ENCODE measurements around the gene RPSA. TPM values are rescaled to one million over a fixed set of nuclear protein-coding genes. Genes with fewer than 3 reads are reported as not detected.

The RPSA gene
- total RNA-seq, 1 experiment from 2014 or later: 2,455 TPM

DNA sequence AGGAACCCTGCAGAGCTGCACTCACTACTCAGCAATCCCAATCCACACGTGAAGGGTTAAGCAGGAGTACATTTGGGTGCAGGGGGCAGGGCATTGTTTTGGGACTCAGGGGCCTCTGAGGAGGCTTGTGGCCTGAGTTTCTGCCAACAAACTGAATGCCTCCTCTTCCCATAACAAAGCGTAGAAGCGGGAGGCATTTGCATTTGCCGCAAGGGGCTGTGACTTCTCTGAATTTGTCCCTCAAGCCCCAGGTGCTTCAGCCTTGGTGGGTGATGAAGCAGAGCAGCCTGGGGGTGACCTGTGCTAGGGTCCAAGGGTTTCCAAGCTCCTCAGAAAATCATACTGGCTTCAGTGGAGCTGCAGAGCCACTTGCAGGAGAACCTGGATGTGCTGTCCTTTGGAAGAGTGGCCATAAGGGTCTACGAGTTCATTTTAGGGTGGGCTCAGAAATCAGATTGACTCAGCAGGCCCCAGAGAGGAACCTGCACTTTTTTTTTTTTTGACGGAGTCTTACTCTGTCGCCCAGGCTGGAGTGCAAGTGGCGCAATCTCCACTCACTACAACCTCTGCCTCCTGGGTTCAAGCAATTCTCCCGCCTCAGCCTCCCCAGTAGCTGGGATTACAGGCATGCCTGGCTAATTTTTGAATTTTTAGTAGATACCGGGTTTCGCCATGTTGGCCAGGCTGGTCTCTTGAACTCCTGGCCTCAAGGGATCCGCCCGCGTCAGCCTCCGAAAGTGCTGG is 1.4 kb upstream of the RPSA start (continued):
- TF ChIP-seq, protein P1, sequence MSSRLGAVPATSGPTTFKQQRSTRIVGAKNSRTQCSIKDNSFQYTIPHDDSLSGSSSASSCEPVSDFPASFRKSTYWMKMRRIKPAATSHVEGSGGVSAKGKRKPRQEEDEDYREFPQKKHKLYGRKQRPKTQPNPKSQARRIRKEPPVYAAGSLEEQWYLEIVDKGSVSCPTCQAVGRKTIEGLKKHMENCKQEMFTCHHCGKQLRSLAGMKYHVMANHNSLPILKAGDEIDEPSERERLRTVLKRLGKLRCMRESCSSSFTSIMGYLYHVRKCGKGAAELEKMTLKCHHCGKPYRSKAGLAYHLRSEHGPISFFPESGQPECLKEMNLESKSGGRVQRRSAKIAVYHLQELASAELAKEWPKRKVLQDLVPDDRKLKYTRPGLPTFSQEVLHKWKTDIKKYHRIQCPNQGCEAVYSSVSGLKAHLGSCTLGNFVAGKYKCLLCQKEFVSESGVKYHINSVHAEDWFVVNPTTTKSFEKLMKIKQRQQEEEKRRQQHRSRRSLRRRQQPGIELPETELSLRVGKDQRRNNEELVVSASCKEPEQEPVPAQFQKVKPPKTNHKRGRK (CRISPR knock-in tag; IDR thresholded peaks at IDR 0.05; ENCODE audit: borderline replicate concordance): no peak
- TF ChIP-seq, protein P2, sequence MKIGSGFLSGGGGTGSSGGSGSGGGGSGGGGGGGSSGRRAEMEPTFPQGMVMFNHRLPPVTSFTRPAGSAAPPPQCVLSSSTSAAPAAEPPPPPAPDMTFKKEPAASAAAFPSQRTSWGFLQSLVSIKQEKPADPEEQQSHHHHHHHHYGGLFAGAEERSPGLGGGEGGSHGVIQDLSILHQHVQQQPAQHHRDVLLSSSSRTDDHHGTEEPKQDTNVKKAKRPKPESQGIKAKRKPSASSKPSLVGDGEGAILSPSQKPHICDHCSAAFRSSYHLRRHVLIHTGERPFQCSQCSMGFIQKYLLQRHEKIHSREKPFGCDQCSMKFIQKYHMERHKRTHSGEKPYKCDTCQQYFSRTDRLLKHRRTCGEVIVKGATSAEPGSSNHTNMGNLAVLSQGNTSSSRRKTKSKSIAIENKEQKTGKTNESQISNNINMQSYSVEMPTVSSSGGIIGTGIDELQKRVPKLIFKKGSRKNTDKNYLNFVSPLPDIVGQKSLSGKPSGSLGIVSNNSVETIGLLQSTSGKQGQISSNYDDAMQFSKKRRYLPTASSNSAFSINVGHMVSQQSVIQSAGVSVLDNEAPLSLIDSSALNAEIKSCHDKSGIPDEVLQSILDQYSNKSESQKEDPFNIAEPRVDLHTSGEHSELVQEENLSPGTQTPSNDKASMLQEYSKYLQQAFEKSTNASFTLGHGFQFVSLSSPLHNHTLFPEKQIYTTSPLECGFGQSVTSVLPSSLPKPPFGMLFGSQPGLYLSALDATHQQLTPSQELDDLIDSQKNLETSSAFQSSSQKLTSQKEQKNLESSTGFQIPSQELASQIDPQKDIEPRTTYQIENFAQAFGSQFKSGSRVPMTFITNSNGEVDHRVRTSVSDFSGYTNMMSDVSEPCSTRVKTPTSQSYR (CRISPR knock-in tag; IDR thresholded peaks at IDR 0.05): no peak
- TF ChIP-seq GTF2I (CRISPR knock-in tag; conservative IDR thresholded peaks at IDR 0.05): no peak
- no peak for TF ChIP-seq ZBTB21 (CRISPR knock-in tag; IDR thresholded peaks at IDR 0.05; ENCODE audit: borderline replicate concordance)
- no peak for TF ChIP-seq ZNF121 (CRISPR knock-in tag; IDR thresholded peaks at IDR 0.05)

DNA sequence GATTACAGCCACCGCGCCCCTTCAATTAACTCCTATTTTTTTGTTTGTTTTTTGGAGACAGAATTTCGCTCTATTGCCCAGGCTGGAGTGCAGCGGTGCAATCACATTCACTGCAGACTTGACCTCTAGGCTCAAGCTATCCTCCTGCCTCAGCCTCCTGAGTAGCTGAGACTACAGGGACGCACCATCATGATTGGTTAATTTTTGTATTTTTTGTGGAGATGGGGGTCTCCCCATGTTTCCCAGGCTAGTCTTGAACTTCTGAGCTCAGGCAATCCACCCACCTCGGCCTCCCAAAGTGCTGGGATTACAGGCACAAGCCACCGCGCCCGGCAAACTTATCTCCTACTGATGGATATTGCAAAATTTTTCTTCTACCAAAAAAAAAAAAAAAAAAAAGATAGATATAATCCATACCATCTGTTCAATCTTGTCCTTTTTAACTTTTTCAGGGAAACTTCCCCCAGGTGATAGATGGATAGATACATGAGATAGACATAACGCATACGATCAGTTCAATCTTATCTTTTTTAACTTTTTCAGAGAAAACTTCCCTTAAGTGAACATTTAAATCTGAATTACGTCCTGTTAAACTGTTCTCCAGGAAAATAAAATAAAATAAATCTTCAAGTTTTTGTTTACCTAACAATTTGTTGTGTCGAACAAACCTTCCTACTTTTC is 693 bp upstream of the RPSA start:
- H3K4me1 Mint-ChIP-seq: peaks cover 55% of the 10 kb centered on the region
- CTCF ChIA-PET: interaction anchor here (0.6 to 2.6 kb wide), 6 partner anchors 11 to 319 kb away, joined by 3 to 9 read pairs (median 3); no protein-coding TSS in a partner anchor

DNA sequence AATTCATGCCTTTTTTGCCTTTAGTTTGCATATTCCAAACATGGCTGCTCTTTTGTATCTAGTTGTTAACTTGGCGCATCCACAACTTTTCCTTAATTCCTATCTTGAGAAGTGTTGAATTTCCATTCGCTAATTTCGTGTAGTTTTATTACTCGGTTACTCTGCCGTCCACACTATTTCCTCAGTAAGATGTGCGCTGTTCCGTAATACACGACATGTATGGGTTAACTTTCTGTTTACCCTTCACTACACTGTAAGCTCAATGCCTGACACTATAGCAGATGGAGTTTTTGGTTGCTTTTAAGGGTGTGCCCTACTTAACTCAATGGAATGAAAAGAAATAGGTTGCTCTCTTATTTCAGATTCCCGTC is 724 bp downstream of the RPSA start:
- no peaks in the 10 kb centered on the region for H3K9me3 Mint-ChIP-seq
- peaks cover 53% of the 10 kb centered on the region for H3K36me3 Mint-ChIP-seq
- DNase-seq (ENCODE audit: low spot score) (no peak), ATAC-seq (no peak)
- ChIA-PET POLR2A (interaction anchor here (0.6 to 4.3 kb wide), 4 partner anchors 9 to 502 kb away, joined by 3 to 24 read pairs (median 4); no protein-coding TSS in a partner anchor), CTCF (interaction anchor here (0.7 to 1.4 kb wide), 2 partner anchors 10 to 29 kb away, joined by 3 to 5 read pairs; no protein-coding TSS in a partner anchor)
- H3K27ac Mint-ChIP-seq: peak overlapping the region; percentile 98
- H3K27me3 Mint-ChIP-seq (ENCODE audit: low read depth): no peaks in the 10 kb centered on the region
- H3K4me1 Mint-ChIP-seq: peaks cover 54% of the 10 kb centered on the region
- H3K4me3 Mint-ChIP-seq: peak overlapping the region; percentile 88
- TF ChIP-seq FOXJ3 (CRISPR knock-in tag; IDR thresholded peaks at IDR 0.05; ENCODE audit: borderline replicate concordance): no peak
- no peak for TF ChIP-seq CREM (CRISPR knock-in tag; IDR thresholded peaks at IDR 0.05)
- TF ChIP-seq, protein P3, sequence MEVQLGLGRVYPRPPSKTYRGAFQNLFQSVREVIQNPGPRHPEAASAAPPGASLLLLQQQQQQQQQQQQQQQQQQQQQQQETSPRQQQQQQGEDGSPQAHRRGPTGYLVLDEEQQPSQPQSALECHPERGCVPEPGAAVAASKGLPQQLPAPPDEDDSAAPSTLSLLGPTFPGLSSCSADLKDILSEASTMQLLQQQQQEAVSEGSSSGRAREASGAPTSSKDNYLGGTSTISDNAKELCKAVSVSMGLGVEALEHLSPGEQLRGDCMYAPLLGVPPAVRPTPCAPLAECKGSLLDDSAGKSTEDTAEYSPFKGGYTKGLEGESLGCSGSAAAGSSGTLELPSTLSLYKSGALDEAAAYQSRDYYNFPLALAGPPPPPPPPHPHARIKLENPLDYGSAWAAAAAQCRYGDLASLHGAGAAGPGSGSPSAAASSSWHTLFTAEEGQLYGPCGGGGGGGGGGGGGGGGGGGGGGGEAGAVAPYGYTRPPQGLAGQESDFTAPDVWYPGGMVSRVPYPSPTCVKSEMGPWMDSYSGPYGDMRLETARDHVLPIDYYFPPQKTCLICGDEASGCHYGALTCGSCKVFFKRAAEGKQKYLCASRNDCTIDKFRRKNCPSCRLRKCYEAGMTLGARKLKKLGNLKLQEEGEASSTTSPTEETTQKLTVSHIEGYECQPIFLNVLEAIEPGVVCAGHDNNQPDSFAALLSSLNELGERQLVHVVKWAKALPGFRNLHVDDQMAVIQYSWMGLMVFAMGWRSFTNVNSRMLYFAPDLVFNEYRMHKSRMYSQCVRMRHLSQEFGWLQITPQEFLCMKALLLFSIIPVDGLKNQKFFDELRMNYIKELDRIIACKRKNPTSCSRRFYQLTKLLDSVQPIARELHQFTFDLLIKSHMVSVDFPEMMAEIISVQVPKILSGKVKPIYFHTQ (CRISPR knock-in tag; IDR thresholded peaks at IDR 0.05): no peak
- 0 out of 2 replicates have a peak, but pooled peaks have one; percentile 17 for TF ChIP-seq EMX1 (CRISPR knock-in tag; IDR thresholded peaks at IDR 0.05)
- no peak for TF ChIP-seq ETV6 (CRISPR knock-in tag; IDR thresholded peaks at IDR 0.05)
- TF ChIP-seq ZNF138 (CRISPR knock-in tag; conservative IDR thresholded peaks at IDR 0.05): no peak
- TF ChIP-seq, protein P4, sequence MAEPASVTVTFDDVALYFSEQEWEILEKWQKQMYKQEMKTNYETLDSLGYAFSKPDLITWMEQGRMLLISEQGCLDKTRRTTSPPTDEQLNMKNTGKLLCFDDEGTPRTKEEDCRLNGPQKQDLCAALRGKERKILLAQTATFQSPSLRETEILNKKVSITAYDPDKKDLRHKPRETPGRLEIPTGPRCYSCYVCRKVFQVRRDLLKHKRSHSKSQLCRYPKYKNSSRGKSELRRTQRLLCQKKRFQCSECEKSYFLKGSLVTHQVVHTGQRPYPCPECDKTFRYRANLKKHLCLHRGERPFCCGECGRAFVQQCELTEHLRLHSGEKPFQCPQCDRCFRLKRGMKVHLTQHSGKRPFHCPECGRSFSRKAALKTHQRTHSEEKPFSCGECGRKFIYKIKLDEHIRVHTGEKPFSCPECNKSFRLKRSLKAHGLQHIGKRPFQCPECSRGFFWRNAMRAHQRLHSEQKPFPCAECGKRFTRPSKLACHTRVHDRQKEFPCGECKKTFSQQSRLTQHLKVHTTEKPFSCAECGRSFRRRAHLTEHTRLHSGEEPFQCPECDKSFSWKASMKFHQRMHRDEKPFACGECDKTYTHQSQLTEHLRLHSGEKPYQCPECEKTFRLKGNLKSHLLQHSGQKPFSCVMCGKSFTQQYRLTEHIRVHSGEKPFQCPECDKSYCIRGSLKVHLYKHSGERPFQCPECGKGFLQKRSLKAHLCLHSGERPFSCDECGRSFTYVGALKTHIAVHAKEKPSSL (CRISPR knock-in tag; conservative IDR thresholded peaks at IDR 0.05): no peak; the same call in 1 of the 2 replicates

More for the DNA sequence above, 693 bp upstream of the RPSA start:
- ATAC-seq: no peak
- TF ChIP-seq, protein P5, sequence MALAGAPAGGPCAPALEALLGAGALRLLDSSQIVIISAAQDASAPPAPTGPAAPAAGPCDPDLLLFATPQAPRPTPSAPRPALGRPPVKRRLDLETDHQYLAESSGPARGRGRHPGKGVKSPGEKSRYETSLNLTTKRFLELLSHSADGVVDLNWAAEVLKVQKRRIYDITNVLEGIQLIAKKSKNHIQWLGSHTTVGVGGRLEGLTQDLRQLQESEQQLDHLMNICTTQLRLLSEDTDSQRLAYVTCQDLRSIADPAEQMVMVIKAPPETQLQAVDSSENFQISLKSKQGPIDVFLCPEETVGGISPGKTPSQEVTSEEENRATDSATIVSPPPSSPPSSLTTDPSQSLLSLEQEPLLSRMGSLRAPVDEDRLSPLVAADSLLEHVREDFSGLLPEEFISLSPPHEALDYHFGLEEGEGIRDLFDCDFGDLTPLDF (CRISPR knock-in tag; IDR thresholded peaks at IDR 0.05): no peak
- TF ChIP-seq GTF2I (CRISPR knock-in tag; conservative IDR thresholded peaks at IDR 0.05): 0 out of 2 replicates have a peak, but pooled peaks have one; percentile 16
- peaks cover 41% of the 10 kb centered on the region for H3K36me3 Mint-ChIP-seq
- H3K9me3 Mint-ChIP-seq: 0 out of 2 replicates have a peak, but pooled peaks cover 2% of the 10 kb centered on the region
- no peaks in the 10 kb centered on the region for H3K27me3 Mint-ChIP-seq (ENCODE audit: low read depth)
- POLR2A ChIA-PET: interaction anchor here (0.7 to 4.3 kb wide), 4 partner anchors 9 to 1793 kb away, joined by 5 to 24 read pairs (median 8); partner anchors contain the start of gene CTNNB1
- H3K27ac Mint-ChIP-seq: peak overlapping the region; percentile 99
- peak overlapping the region; percentile 88 for H3K4me3 Mint-ChIP-seq
- no peak for DNase-seq (ENCODE audit: low spot score)

All from WTC11 (cell line).